Measurements from ENCODE around the gene REC114.

- TF ChIP-seq, protein P1, sequence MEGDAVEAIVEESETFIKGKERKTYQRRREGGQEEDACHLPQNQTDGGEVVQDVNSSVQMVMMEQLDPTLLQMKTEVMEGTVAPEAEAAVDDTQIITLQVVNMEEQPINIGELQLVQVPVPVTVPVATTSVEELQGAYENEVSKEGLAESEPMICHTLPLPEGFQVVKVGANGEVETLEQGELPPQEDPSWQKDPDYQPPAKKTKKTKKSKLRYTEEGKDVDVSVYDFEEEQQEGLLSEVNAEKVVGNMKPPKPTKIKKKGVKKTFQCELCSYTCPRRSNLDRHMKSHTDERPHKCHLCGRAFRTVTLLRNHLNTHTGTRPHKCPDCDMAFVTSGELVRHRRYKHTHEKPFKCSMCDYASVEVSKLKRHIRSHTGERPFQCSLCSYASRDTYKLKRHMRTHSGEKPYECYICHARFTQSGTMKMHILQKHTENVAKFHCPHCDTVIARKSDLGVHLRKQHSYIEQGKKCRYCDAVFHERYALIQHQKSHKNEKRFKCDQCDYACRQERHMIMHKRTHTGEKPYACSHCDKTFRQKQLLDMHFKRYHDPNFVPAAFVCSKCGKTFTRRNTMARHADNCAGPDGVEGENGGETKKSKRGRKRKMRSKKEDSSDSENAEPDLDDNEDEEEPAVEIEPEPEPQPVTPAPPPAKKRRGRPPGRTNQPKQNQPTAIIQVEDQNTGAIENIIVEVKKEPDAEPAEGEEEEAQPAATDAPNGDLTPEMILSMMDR (IDR thresholded peaks at IDR 0.05), result no peak
- no peak for TF ChIP-seq ZFX (IDR thresholded peaks at IDR 0.05; ENCODE audit: borderline replicate concordance)
Observed at GRCh38 chr15:73398861-73399260, 44.1 kb upstream of the REC114 start.
